GM19351 (cell line): Measurements from ENCODE around the gene ZMIZ1.

Experiments
- ATAC-seq: cut with Tn5 transposase; IDR thresholded peaks from one replicate; pipeline ENCODE4 v1.9.1; 2021; ENCODE audit warnings: mild to moderate bottlenecking, moderate library complexity; ENCODE audit not compliant: unreplicated experiment

Gene ZMIZ1

DNA sequence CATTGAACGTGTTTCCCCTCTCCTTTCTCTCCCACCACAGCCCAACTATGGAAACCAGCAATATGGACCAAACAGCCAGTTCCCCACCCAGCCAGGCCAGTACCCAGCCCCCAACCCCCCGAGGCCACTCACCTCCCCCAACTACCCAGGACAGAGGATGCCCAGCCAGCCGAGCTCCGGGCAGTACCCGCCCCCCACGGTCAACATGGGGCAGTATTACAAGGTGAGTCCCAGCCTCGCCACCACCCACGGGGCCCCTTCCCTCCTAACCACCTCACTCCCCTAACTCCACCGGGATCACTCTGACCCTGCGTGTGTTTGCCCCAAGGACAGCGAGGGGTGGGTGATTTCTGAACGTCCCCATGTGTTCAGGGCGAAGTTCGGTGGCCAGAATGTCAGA, 227.7 kb downstream of the ZMIZ1 start:
- ATAC-seq = no peak

DNA sequence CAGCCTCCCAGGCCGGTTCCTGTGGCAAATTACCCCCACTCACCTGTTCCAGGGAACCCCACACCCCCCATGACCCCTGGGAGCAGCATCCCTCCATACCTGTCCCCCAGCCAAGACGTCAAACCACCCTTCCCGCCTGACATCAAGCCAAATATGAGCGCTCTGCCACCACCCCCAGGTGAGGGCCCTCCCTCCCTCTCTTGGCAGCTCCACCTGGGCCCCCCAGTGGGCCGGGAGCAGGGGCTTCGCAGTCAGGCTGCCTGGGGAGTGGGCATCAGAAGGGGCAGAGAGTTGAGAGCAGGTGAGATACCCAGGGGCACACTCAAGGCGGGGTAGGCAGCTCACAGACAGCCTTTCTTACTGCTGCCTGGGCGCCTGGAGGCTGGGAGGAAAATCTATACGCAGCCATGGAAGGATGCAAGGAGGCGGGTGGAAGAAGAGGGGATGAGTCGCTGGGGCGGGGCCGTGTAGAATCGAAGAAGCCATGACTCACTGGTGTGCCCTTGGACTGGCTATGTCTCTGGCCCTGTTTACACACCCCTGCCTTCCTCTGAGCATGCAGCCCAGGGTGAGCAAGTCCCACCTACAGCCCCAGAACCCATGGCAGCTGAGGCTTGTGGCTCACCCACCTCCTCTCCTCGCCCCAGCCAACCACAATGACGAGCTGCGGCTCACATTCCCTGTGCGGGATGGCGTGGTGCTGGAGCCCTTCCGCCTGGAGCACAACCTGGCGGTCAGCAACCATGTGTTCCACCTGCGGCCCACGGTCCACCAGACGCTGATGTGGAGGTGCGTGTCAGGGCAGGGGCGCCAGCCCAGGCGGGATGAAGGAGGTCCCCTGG, 229.9 kb downstream of the ZMIZ1 start:
- no peak for ATAC-seq

DNA sequence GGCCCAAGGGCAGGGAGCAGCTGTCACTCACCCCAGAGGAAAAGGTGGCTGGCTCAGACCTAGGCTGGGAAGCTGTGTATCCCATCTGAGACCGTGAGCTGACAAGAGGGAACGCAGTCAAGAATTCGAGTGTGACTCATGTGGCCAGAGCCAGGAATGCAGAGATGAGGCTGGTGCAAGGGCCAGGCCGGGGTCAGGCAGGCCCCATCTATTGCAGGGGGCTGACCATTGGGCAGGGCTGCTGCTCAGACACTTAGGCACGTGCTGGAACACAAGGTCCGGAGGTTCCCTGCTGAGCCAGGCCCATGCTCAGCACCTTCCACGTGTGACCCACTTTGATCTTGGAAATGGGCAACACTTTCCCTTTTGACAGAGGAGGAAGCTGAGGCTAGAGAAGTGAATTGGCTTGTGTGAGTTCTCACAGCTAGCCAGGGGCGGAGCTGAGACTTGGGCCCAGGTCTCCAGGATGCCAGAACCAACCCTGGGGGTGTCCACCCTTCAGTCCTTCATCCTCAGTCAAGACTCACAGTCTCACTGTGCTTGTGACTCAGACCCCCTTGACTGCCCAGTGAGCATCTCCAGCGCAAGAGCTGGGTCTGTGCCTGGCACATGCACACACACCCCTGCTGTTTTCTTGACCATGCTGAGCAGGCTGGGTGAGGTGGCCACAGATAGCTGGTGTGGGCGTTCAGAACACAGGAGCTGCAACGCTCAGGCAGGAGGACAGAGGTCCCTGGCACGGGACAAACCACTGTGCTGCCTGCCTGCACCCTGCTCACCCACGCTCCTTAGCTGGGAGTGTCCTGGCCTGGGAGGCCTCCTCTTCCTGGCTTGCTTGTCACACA, 230.9 kb downstream of the ZMIZ1 start:
- ATAC-seq = no peak

DNA sequence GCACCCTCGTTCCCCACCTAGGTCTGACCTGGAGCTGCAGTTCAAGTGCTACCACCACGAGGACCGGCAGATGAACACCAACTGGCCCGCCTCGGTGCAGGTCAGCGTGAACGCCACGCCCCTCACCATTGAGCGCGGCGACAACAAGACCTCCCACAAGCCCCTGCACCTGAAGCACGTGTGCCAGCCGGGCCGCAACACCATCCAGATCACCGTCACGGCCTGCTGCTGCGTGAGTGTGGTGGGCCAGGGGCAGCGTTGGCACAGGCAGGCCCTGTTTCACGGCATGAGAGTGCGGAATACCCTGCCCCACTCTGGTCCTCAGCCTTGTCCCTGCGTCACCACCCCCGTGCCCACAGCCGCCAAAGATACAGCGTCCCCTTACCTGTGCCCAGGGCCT, 231.9 kb downstream of the ZMIZ1 start:
- no peak for ATAC-seq

DNA sequence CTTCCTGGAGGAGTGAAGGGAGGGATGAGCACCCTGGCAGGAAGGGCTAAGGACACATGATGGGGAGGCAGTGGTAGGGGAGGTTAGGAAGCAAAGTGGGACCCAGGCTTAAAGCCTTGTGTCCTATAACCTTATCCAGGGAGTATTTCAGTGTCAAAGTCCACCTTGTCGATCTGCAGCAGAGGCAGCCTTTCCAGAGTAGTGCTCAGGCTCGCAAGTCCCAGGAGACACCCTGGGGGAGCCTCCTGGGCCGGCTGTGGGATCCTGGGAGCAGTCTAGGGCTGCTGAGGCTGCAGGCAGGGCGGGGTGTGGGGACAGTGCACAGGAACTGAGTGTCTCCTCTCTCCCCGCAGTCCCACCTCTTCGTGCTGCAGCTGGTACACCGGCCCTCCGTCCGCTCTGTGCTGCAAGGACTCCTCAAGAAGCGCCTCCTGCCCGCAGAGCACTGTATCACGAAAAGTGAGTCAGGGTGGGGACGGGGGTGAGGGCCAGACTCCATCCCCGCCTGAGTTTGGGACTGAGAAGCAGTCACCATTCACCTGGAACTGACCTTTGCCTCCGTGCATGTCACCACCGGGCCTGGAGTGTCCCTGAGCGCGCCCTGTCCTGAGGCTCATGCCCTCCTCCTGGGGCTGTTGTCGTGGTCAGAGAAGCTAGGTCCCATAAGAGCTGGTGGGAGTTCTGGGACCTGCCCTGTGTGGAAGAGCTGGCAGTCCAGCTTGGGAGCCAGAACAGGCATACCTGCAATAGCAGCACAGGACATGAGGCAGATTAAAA, 233.2 kb downstream of the ZMIZ1 start:
- ATAC-seq = no peak

DNA sequence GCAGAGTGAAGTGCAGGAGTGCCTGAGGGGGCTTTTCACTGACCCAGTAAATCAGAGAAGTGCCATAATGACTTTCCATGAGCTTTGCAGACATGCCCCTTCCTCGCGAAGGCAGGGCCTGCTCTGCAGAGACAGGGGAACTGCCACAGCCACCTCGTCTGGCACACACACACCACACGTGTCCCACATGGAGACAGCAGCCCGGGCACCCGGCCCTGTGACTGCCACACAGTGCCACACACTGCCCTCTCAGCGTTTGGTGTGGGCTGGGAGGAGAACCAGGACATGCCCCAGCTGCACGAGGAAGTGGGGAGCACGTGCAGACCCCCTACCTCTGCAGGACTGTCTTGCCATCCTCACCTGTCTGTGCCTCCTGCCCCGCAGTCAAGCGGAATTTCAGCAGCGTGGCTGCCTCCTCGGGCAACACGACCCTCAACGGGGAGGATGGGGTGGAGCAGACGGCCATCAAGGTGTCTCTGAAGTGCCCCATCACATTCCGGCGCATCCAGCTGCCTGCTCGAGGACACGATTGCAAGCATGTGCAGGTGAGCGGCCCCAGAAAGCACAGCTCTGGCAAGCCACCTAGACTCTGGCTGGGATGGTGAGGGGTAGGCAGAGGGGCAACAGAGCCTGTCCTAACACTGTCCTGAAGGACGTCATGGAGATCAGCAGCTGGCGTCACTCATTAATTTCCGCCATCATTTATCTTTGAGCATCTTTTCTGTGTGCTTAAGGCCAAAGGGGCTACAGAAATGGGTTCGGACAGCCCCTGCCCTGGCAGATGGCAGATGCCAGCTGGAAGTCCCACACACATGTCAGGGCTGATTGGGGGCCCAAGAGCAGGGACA, 235.1 kb downstream of the ZMIZ1 start:
- no peak for ATAC-seq

DNA sequence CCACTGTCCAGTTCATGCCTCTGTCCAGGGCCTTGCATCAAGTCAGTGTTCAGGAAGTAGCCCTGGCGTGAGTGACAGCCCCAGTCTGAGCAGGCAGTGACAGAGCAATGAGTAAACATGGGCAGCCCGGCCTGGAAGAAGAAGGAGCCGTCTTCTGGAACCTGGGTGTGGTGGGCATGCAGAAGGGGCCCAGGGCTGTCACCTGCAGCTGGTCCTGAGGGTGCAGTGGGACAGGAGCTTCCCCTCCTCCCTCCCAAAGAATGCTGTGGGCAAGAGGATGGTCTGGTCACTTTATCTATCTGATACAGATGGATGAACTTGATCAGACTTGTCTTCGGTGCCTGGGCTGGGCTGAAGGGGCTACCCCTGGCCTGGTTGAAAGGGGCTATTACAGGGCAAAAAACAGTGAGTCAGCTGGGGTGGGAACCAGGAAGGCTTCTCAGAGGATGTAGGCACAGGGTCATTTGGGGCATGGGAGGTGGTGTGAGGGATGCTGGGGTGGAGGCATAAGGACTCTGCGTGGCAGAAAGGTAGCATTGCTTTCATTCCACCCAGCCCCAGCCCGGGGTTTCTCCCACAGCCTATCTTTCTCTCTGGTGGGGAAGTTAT, 235.8 kb downstream of the ZMIZ1 start:
- ATAC-seq = no peak

DNA sequence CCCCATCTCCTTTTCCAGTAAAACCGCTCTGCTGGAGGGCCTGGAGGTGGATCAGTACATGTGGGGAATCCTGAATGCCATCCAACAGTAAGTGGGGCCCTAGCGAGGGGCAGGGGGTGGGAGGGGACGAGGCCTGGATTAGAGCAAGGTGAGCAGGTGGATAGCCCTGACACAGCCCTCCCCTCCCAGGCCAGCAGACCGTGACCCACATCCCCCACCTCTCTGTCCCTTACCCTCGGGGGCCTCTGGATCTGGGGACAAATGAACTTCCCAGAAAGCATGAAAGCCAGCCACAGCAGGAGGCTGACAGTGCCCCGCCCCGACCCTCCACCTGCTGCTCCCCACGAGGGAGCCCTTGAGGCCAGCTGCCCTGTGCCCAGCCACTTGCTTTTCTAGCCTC, 236.7 kb downstream of the ZMIZ1 start:
- no peak for ATAC-seq

DNA sequence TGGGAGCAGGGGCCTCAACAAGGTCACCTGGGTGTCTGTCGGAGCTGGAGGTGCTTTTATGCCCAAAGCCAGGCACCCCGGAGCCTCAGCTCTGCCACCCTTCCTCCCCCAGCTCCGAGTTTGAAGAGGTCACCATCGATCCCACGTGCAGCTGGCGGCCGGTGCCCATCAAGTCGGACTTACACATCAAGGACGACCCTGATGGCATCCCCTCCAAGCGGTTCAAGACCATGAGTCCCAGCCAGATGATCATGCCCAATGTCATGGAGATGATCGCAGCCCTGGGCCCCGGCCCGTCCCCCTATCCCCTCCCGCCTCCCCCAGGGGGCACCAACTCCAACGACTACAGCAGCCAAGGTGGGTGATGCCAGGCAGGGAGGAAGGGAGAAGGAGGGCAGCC, 237.2 kb downstream of the ZMIZ1 start:
- ATAC-seq = no peak

DNA sequence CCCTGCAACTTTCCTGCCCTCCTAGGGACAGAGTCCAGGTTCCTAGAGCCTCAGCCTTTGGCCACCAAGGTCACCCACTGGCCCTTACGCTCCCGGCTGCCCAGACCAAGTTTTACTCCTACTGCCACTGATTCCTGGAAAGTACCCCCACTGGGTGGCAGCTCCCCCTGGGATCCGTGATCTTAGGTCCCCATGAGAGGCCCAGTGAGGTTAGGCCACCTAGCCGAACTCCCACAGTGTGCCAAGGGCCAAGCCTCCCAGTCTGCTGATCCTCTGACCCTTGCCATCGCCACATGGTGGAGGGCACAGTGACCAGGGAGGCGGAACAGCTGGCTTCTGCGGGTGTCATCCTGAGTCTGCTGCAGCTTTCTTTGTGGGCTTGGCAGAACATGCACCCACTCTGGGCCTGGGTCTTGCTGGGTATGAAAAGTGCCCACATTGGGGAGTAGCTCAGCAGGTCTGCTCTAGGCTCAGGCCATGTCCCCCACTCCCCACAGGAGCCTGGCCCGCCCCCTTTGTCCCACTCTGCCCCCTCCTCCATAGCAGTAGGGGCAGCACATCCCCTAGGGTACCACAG, 238.0 kb downstream of the ZMIZ1 start:
- no peak for ATAC-seq

DNA sequence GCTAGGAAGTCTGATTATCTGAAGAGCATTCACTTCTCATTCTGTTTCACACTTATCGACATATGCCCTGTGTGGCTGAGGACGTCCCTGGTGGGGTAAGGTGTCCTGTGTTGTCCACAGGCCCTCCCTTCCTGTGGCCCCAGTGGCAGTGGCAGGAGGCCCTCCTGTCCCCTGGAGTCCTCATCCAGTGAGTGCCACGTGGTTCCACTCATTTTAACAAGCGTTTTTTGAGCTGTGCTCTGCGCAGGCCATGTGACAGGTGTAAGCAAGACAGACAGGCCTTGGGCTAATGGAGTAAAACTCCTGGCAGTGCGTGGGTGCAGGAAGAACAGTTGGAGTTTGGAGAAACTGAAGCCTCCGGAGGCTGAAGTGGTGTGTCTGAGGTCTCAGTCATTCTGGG, 239.2 kb downstream of the ZMIZ1 start:
- ATAC-seq = no peak

DNA sequence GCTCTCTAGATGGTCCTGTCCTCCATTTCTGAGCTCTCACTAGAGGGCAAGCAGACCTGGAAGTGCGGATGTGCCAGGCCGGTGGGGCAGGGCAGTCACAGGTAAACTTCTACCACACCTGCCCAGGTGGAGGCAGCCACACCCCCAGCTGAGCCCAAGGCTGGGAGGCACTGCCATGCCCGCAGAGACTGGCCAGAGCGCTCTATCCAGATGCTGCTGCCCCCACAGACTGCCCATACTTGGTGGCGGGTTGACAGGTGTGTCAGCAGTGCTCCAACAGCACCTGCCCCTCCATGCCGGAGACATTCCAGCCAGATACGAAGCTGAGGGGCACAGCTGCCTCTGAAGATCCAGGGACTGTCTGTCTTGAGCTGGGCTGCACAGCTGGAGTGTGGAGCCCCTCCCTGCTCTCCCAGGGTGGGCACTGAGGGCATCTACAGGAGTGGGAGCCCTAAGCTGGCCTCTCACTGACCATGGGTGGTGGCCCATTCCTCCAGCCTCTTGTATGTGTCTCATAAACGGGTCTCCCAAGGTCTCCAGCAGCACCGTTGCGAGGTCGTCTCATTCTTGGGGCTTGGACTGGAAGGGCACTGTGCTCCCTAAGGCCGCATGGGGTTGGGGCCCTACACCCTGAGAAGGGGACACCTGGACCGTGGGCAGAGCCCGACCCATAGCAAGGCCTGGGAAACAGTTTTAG, 240.4 kb downstream of the ZMIZ1 start:
- ATAC-seq = no peak

DNA sequence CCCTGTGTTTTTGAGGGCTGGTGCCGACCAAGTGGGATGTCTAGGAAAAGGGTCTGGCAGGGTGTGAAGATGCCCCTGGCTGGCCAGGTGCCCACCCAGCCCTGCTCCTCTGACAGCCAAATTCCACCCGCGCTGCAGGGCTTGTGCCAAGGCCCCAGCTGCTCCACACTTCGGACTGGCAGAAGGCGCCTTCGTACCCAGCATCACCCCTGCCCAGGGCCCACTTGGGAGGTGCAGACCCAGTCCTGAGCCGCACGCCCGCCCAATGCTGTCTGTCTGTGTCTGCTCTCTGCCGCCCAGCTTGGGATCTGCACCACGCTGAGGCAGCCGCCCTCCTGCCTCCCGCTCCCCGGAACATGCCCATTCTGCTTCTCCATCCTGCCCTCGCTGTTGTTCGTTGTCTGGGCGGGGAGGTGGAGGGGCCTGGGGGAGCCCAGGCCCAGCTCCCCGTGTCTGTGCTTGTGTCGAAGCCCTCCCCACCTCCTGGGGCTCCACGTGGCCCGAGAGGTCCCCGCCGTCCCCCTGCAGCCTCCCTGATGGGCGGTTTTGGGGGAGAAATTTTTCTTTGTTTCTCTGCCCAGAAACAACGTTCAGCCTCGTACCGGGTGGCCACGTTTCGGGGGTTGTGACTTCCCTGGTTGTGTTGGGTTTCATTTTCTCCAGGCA, 241.6 kb downstream of the ZMIZ1 start:
- no peak for ATAC-seq

DNA sequence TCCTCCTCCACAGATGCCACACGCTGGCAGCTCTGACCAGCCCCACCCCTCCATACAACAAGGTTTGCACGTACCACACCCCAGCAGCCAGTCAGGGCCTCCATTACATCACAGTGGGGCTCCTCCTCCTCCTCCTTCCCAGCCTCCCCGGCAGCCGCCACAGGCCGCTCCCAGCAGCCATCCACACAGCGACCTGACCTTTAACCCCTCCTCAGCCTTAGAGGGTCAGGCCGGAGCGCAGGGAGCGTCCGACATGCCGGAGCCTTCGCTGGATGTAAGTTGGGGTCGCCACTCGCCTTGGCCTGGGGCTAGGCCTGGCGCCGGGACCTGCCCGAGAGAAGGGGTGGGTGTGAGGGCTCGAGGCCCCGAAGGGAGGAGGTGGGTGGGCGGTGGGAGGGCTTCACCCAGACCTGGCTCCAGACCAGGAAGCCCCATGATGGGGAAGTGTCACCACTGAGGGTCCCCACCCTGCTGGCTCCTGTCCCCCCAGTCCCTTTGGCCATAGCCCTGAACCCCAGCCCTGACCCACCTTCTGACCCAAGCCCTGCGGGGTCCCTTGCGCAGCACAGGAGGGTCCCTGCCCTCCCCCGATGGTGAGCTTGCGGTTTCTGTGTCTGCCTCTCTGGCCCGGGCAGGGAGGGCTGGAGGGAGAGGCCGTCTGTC, 242.3 kb downstream of the ZMIZ1 start:
- ATAC-seq = no peak

DNA sequence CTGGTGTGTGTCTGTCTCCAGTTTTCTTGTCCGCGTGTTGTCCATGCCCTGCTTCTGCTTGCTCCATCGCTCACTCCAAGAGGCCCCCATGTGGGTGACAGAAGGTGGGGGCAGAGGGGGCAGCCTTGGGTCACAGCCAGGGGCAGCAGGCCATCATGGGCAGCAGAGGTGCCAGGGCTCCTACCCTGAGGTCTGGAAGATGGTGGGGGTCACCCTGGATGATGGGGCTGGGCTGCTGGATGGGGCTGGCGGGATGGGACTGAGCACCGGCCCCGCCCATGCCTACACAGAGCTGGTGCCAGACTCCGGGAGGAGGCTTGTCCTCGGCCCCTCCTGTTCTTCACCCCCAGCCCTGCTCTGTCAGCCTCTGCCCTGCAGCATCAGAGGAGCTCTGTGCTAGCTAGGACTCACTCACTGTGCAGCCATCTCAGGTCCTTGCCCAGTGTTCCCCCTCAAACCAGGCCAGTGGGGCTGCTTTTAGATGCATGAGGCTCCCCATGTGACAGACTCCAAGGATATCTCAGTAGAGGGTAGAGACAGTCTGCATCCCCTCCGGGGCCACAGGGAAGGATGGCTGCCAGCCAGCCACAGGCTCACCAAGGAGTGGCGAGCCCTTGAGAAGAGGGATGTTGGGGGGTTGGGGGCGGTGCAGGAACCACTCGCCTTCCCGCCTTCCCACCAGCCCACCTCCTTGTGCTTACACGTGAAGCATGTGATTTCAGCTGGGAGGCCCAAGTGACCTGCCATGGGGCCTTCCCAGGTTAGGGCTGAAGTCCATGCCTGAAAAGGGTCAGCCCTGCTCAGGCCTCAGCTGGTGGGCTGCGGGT, 243.0 kb downstream of the ZMIZ1 start:
- no peak for ATAC-seq

DNA sequence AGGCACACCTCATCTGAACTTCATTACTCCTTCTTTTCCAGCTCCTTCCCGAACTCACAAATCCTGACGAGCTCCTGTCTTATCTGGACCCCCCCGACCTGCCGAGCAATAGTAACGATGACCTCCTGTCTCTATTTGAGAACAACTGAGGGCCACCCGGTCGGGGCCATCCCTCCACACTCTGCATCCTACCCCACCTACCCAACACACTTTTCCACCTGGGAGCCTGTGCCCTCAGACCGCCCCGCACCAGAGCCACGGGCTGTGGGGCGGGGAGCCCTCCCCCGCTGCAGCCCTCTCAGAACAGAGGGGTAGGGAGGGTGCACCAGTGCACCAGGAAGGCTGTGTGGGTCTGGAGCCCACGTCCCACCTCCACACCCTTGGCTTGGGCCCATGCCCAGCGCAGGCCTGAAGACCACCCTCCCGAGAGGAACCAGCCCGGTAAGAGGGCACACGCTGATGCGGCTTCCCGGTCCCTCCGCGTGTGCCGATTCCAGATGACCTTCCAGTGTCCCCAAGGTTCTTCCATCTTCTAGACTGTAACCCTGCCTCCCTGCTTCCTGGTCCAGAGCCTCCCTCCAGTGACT, 243.9 kb downstream of the ZMIZ1 start:
- ATAC-seq = no peak

DNA sequence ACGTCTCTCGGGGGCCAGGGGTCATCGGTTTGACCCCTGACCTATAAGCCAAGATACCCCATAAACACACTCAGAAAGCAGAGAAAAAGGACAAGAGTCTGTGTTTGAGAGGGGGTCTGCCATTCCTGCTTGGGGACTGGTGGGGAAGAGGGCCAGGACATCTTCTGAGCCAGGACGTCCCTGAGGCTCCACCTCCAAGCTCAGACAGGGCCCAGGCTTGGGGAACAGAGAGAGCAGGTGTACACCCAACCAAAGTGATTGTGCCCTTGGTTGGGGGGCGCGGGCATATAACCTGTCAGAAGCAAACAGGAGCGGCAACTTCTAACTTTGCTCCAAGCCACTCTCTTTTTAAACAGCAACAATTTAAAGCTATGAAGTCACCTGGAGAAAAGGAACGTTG, 244.6 kb downstream of the ZMIZ1 start:
- no peak for ATAC-seq
